Activated CD8-positive, alpha-beta T cell treated with anti-CD3 and anti-CD28 coated beads, Interleukin-2, amount 10 ng/mL, durations not matched to agents 7 days and 5 days (primary cell): ENCODE results near the gene NEK4. TPM values are rescaled to one million over a fixed set of nuclear protein-coding genes. Genes with fewer than 3 reads are reported as not detected.
"Not testable (repeated sequence)": the region's sequence is repeated elsewhere in the genome, so short reads cannot be mapped to it uniquely, and the experiment has no call there.

Experiments
- ATAC-seq: fragments of 150-1000 bp; cut with Tn5 transposase; one replicate; pipeline ENCODE4 v1.10.0; 2021; ENCODE audit warnings: moderate library complexity
- CTCF ChIA-PET: fragments of 350-600 bp; sonication (Branson Sonifier 250); formaldehyde crosslinking; loops from one replicate; lab custom pipeline; 2021; ENCODE audit warnings: antibody characterized with exemption; lab: Charles Lee
- POLR2A ChIA-PET: fragments of 350-600 bp; sonication (Branson Sonifier 250); formaldehyde crosslinking; loops from one replicate; lab custom pipeline; 2021; ENCODE audit warnings: antibody characterized with exemption; lab: Charles Lee
- DNase-seq: peaks from one replicate; pipeline ENCODE4 v3.0.0-alpha.2; 2020
- H3K27ac Mint-ChIP-seq: one replicate; pipeline ENCODE4 v1.8.0; 2021; ENCODE audit warnings: mild to moderate bottlenecking, mixed read lengths
- H3K27me3 Mint-ChIP-seq: one replicate; pipeline ENCODE4 v1.8.0; 2021; ENCODE audit warnings: low read depth, mixed read lengths
- H3K36me3 Mint-ChIP-seq: one replicate; pipeline ENCODE4 v1.8.0; 2021; ENCODE audit warnings: low read depth, mixed read lengths
- H3K4me1 Mint-ChIP-seq: one replicate; pipeline ENCODE4 v1.8.0; 2021; ENCODE audit warnings: low read depth, mixed read lengths
- H3K4me3 Mint-ChIP-seq: one replicate; pipeline ENCODE4 v1.8.0; 2021; ENCODE audit warnings: mild to moderate bottlenecking, mixed read lengths
- H3K9me3 Mint-ChIP-seq: one replicate; pipeline ENCODE4 v1.8.0; 2022; ENCODE audit warnings: mixed read lengths; ENCODE audit not compliant: insufficient read depth
- total RNA-seq, 2 experiments: library from RNA; stranded (reverse); gene quantifications; one replicate each; pipeline ENCODE4 v1.2.3, GENCODE V29; 2021

The NEK4 gene
- total RNA-seq, 2 experiments from 2014 or later: 21.9 to 23.7 TPM

GRCh38 chr3:52752045-52752660 lies 18.6 kb downstream of the NEK4 start:
- DNase-seq: no peak
- ChIA-PET POLR2A (no interaction called here), CTCF (no interaction called here)
- Mint-ChIP-seq H3K4me1 (no peaks in the 10 kb centered on the region), H3K27me3 (no peaks in the 10 kb centered on the region), H3K4me3 (no peak overlapping the region), H3K36me3 (peaks cover 39% of the 10 kb centered on the region), H3K9me3 (no peaks in the 10 kb centered on the region), H3K27ac (peak overlapping the region; percentile 1)
- ATAC-seq: no peak

- no peak overlapping the region for H3K4me3 Mint-ChIP-seq
- CTCF ChIA-PET: interaction anchor here (0.8 to 0.9 kb wide), 3 partner anchors 13 to 95 kb away, joined by 3 to 7 read pairs (median 6); no protein-coding TSS in a partner anchor
- no peak for ATAC-seq
These were observed 27.0 kb downstream of the NEK4 start for GRCh38 chr3:52743721-52744120.

GRCh38 chr3:52743152-52743551 lies 27.6 kb downstream of the NEK4 start:
- Mint-ChIP-seq H3K27me3 (no peaks in the 10 kb centered on the region), H3K9me3 (no peaks in the 10 kb centered on the region), H3K27ac (no peak overlapping the region), H3K36me3 (peaks cover 32% of the 10 kb centered on the region), H3K4me1 (no peaks in the 10 kb centered on the region), H3K4me3 (no peak overlapping the region)
- ChIA-PET CTCF (interaction anchor here (0.8 to 1.5 kb wide), 4 partner anchors 12 to 150 kb away, joined by 3 to 7 read pairs (median 4); no protein-coding TSS in a partner anchor), POLR2A (no interaction called here)
- no peak for DNase-seq
- no peak for ATAC-seq

More at GRCh38 chr3:52743721-52744120, 27.0 kb downstream of the NEK4 start:
- POLR2A ChIA-PET: no interaction called here
- Mint-ChIP-seq H3K27ac (no peak overlapping the region), H3K4me1 (no peaks in the 10 kb centered on the region), H3K36me3 (peaks cover 37% of the 10 kb centered on the region), H3K9me3 (no peaks in the 10 kb centered on the region), H3K27me3 (no peaks in the 10 kb centered on the region)
- DNase-seq: no peak

- Mint-ChIP-seq H3K4me3 (no peak overlapping the region), H3K27me3 (no peaks in the 10 kb centered on the region), H3K36me3 (peaks cover 31% of the 10 kb centered on the region), H3K4me1 (no peaks in the 10 kb centered on the region), H3K27ac (no peak overlapping the region), H3K9me3 (no peaks in the 10 kb centered on the region)
- ChIA-PET POLR2A (no interaction called here), CTCF (interaction anchor here (0.6 to 1.5 kb wide), 9 partner anchors 18 to 332 kb away, joined by 3 to 8 read pairs (median 4); no protein-coding TSS in a partner anchor)
- DNase-seq (peak; percentile 26), ATAC-seq (peak; percentile 53)
These were observed 28.2 kb downstream of the NEK4 start for GRCh38 chr3:52742418-52743041.

- no peak for ATAC-seq
- Mint-ChIP-seq H3K4me1 (no peaks in the 10 kb centered on the region), H3K27ac (no peak overlapping the region), H3K9me3 (peaks cover 1% of the 10 kb centered on the region), H3K4me3 (no peak overlapping the region), H3K36me3 (peaks cover 37% of the 10 kb centered on the region), H3K27me3 (no peaks in the 10 kb centered on the region)
- POLR2A ChIA-PET: no interaction called here
- CTCF ChIA-PET: no interaction called here
- no peak for DNase-seq
These were observed 31.0 kb downstream of the NEK4 start for GRCh38 chr3:52739730-52740129.

GRCh38 chr3:52733256-52733891 lies 37.4 kb downstream of the NEK4 start:
- ChIA-PET POLR2A (no interaction called here), CTCF (interaction anchor here (0.5 kb wide), 1 partner anchor 13 kb away, joined by 3 read pairs; no protein-coding TSS in a partner anchor)
- Mint-ChIP-seq H3K27ac (no peak overlapping the region), H3K4me3 (no peak overlapping the region), H3K4me1 (peaks cover 13% of the 10 kb centered on the region), H3K9me3 (peaks cover 35% of the 10 kb centered on the region), H3K27me3 (no peaks in the 10 kb centered on the region), H3K36me3 (peaks cover 75% of the 10 kb centered on the region)
- DNase-seq (no peak), ATAC-seq (no peak)

GRCh38 chr3:52731590-52731989 lies 39.1 kb downstream of the NEK4 start:
- peaks cover 13% of the 10 kb centered on the region for H3K4me1 Mint-ChIP-seq
- CTCF ChIA-PET: interaction anchor here (1.2 to 1.8 kb wide), 2 partner anchors 11 to 12 kb away, joined by 3 to 4 read pairs; no protein-coding TSS in a partner anchor
- ATAC-seq (no peak), DNase-seq (no peak)
- POLR2A ChIA-PET: no interaction called here
- H3K27me3 Mint-ChIP-seq: no peaks in the 10 kb centered on the region
- peaks cover 42% of the 10 kb centered on the region for H3K9me3 Mint-ChIP-seq
- no peak overlapping the region for H3K27ac Mint-ChIP-seq
- no peak overlapping the region for H3K4me3 Mint-ChIP-seq
- H3K36me3 Mint-ChIP-seq: peaks cover 76% of the 10 kb centered on the region

- Mint-ChIP-seq H3K9me3 (peaks cover 42% of the 10 kb centered on the region), H3K4me1 (peaks cover 13% of the 10 kb centered on the region), H3K4me3 (no peak overlapping the region), H3K27me3 (no peaks in the 10 kb centered on the region), H3K36me3 (peaks cover 71% of the 10 kb centered on the region), H3K27ac (peak overlapping the region; percentile 51)
- ATAC-seq (no peak), DNase-seq (no peak)
- POLR2A ChIA-PET: no interaction called here
- CTCF ChIA-PET: interaction anchor here (1.2 to 1.8 kb wide), 2 partner anchors 10 to 13 kb away, joined by 3 to 4 read pairs; no protein-coding TSS in a partner anchor
These were observed 40.1 kb downstream of the NEK4 start for GRCh38 chr3:52730681-52731080.

GRCh38 chr3:52728753-52729152 lies 42.0 kb downstream of the NEK4 start:
- POLR2A ChIA-PET, H3K27me3 Mint-ChIP-seq, H3K4me3 Mint-ChIP-seq, H3K27ac Mint-ChIP-seq, DNase-seq, ATAC-seq, CTCF ChIA-PET: not testable (repeated sequence)
- Mint-ChIP-seq H3K36me3 (peaks cover 56% of the 10 kb centered on the region), H3K4me1 (peaks cover 13% of the 10 kb centered on the region), H3K9me3 (peaks cover 39% of the 10 kb centered on the region)

- CTCF ChIA-PET: interaction anchor here (1.0 kb wide), 1 partner anchor 17 kb away, joined by 4 read pairs; no protein-coding TSS in a partner anchor
- POLR2A ChIA-PET: no interaction called here
- H3K4me3 Mint-ChIP-seq: no peak overlapping the region
- ATAC-seq: no peak
- H3K9me3 Mint-ChIP-seq: peaks cover 18% of the 10 kb centered on the region
- peaks cover 29% of the 10 kb centered on the region for H3K4me1 Mint-ChIP-seq
- H3K36me3 Mint-ChIP-seq: peaks cover 24% of the 10 kb centered on the region
- H3K27me3 Mint-ChIP-seq: no peaks in the 10 kb centered on the region
- H3K27ac Mint-ChIP-seq: no peak overlapping the region
- DNase-seq: no peak
These were observed 46.2 kb downstream of the NEK4 start for GRCh38 chr3:52724511-52724910.

GRCh38 chr3:52723935-52724334 lies 46.8 kb downstream of the NEK4 start:
- peaks cover 23% of the 10 kb centered on the region for H3K36me3 Mint-ChIP-seq
- ATAC-seq (no peak), DNase-seq (no peak)
- ChIA-PET POLR2A (no interaction called here), CTCF (interaction anchor here (1.0 kb wide), 1 partner anchor 18 kb away, joined by 4 read pairs; no protein-coding TSS in a partner anchor)
- no peaks in the 10 kb centered on the region for H3K27me3 Mint-ChIP-seq
- H3K4me1 Mint-ChIP-seq: peaks cover 28% of the 10 kb centered on the region
- H3K4me3 Mint-ChIP-seq: no peak overlapping the region
- no peak overlapping the region for H3K27ac Mint-ChIP-seq
- H3K9me3 Mint-ChIP-seq: peaks cover 16% of the 10 kb centered on the region
